KMS-11 (cell line): ENCODE measurements around the gene GNL3.

ENCODE experiments used
- H2AFZ ChIP-seq: fragments of 200-600 bp; sonication (generic); 2 replicates; pipeline ENCODE4 v1.6.1; 2016; ENCODE audit warnings: antibody characterized with exemption, mixed run types, low read depth
- H3K27ac ChIP-seq: fragments of 200-600 bp; sonication (generic); 2 replicates; pipeline ENCODE4 v1.6.1; 2016; ENCODE audit warnings: mild to moderate bottlenecking, mixed run types
- H3K27me3 ChIP-seq: fragments of 200-600 bp; sonication (generic); 2 replicates; pipeline ENCODE4 v1.6.1; 2017; ENCODE audit warnings: mild to moderate bottlenecking, low read depth, mixed run types, moderate library complexity; ENCODE audit not compliant: insufficient read depth
- H3K36me3 ChIP-seq: fragments of 200-600 bp; sonication (generic); 2 replicates; pipeline ENCODE4 v1.6.1; 2017; ENCODE audit warnings: mild to moderate bottlenecking, mixed run types; ENCODE audit not compliant: insufficient read depth
- H3K4me1 ChIP-seq: fragments of 200-600 bp; sonication (generic); 2 replicates; pipeline ENCODE4 v1.6.1; 2016; ENCODE audit warnings: mild to moderate bottlenecking, low read depth, mixed run types; ENCODE audit not compliant: poor library complexity, severe bottlenecking
- H3K4me2 ChIP-seq: fragments of 200-600 bp; sonication (generic); 2 replicates; pipeline ENCODE4 v1.7.0; 2016; ENCODE audit warnings: mild to moderate bottlenecking, mixed run types
- H3K4me3 ChIP-seq: fragments of 200-600 bp; sonication (generic); IDR thresholded peaks from 2 replicates; pipeline ENCODE4 v1.6.1; 2017; ENCODE audit warnings: low read depth, low read length, mixed read lengths; ENCODE audit not compliant: insufficient read depth
- H3K79me2 ChIP-seq: fragments of 200-600 bp; sonication (generic); 2 replicates; pipeline ENCODE4 v1.6.1; 2016; ENCODE audit warnings: low read depth, mixed run types; ENCODE audit not compliant: insufficient read depth
- H3K9ac ChIP-seq: fragments of 200-600 bp; sonication (generic); 2 replicates; pipeline ENCODE4 v1.6.1; 2016; ENCODE audit warnings: mild to moderate bottlenecking, mixed run types
- H4K20me1 ChIP-seq: fragments of 200-600 bp; sonication (generic); 2 replicates; pipeline ENCODE4 v1.6.1; 2016; ENCODE audit warnings: mild to moderate bottlenecking, mixed run types; ENCODE audit not compliant: insufficient read depth
- CTCF ChIP-seq: fragments of 200-600 bp; sonication (generic); conservative IDR thresholded peaks from 2 replicates; pipeline ENCODE4 v1.6.1; 2017; ENCODE audit warnings: low read depth, mild to moderate bottlenecking, antibody characterized with exemption, low read length, moderate library complexity, mixed read lengths

The GNL3 gene

GRCh38 chr3:52685709-52686691 lies at the start of gene GNL3, which contains the start of gene PBRM1:
Gene GNL3, plus strand, starts transcription at chr3:52686032. Its CDS starts 61 bp downstream, at chr3:52686093.
Gene PBRM1, minus strand, starts transcription at chr3:52685913.
- peak within 1 kb of the TSS; percentile 96 for H3K27ac ChIP-seq
- peak within 1 kb of the TSS; percentile 71 for H3K4me3 ChIP-seq
- H3K9ac ChIP-seq = peak within 1 kb of the TSS; percentile 89
- H3K27me3 ChIP-seq = no peaks in the 10 kb centered on the region
- H3K36me3 ChIP-seq = peaks cover 17% of the 10 kb centered on the region; the same call in 1 of the 2 replicates
- no peaks in the 10 kb centered on the region for H4K20me1 ChIP-seq
- H3K4me1 ChIP-seq = peaks cover 68% of the 10 kb centered on the region
- no peak for TF ChIP-seq CTCF
- H3K4me2 ChIP-seq = peak within 1 kb of the TSS; percentile 95
- H3K79me2 ChIP-seq = peaks cover 78% of the 10 kb centered on the region
- H2AFZ ChIP-seq = peak within 1 kb of the TSS; percentile 30

- Histone ChIP-seq H3K36me3 (no peaks in the 10 kb centered on the region), H3K79me2 (no peaks in the 10 kb centered on the region), H3K27me3 (no peaks in the 10 kb centered on the region), H3K9ac (no peak overlapping the region), H3K4me2 (no peak overlapping the region), H3K27ac (no peak overlapping the region), H4K20me1 (no peaks in the 10 kb centered on the region), H2AFZ (no peak overlapping the region), H3K4me1 (peaks cover 8% of the 10 kb centered on the region), H3K4me3 (no peak overlapping the region)
- no peak for TF ChIP-seq CTCF
These were observed 49.2 kb upstream of the GNL3 start for GRCh38 chr3:52636673-52637072.

GRCh38 chr3:52645549-52645948 lies 40.3 kb upstream of the GNL3 start:
- Histone ChIP-seq H3K79me2 (no peaks in the 10 kb centered on the region), H4K20me1 (no peaks in the 10 kb centered on the region), H3K4me1 (no peaks in the 10 kb centered on the region), H3K36me3 (no peaks in the 10 kb centered on the region), H3K27ac (no peak overlapping the region), H3K9ac (no peak overlapping the region), H2AFZ (no peak overlapping the region), H3K27me3 (no peaks in the 10 kb centered on the region), H3K4me2 (no peak overlapping the region), H3K4me3 (no peak overlapping the region)
- no peak for TF ChIP-seq CTCF

- Histone ChIP-seq H4K20me1 (no peaks in the 10 kb centered on the region), H3K9ac (no peak overlapping the region), H3K4me2 (no peak overlapping the region), H3K79me2 (no peaks in the 10 kb centered on the region), H3K36me3 (no peaks in the 10 kb centered on the region), H3K4me3 (no peak overlapping the region), H3K27me3 (no peaks in the 10 kb centered on the region), H3K4me1 (no peaks in the 10 kb centered on the region), H3K27ac (no peak overlapping the region), H2AFZ (no peak overlapping the region)
- no peak for TF ChIP-seq CTCF
These were observed 36.2 kb upstream of the GNL3 start for GRCh38 chr3:52649461-52650210.
